GM13976 (cell line): Measurements from ENCODE around the gene ZNF248.

Experiments used
- DNase-seq: peaks from one replicate; pipeline ENCODE4 v3.0.0; 2012; ENCODE audit warnings: low spot score
- in situ Hi-C: fragments of 300-500 bp; cut with MboI; formaldehyde crosslinking; loops from one replicate; pipeline ENCODE4 v1.12.0; 2022; ENCODE audit warnings: low sequenced_read_pairs, mixed read lengths, inconsistent platforms; ENCODE audit not compliant: unreplicated experiment
- TF ChIP-seq, protein P1 (sequence below): IDR thresholded peaks from 2 replicates; pipeline ENCODE4 v1.5.1; 2012; ENCODE audit warnings: borderline replicate concordance, mild to moderate bottlenecking; ENCODE audit not compliant: insufficient read depth; ENCODE audit errors: extremely low read depth, missing control alignments, control extremely low read depth

ZNF248 gene

DNA sequence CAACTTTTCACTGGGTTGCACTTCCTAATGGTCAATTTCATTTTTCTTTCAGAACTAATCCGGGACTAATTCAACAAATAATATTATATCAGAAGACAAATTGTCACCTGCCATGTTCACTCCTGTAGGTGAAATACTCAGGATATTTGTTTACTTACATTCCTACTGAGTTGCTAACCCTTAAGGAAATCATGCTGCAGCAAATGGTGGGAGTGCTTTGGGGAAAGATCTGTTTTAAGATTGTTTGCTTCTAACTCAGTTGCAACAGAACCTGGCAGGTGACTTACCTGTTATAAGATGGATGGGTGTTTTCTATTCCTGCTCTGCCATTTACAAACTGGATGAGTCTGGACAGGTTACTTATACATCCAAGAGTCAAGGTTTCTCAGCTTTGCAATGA lies 81.8 kb downstream of the ZNF248 start:
- no peak for DNase-seq
- TF ChIP-seq, protein P1, sequence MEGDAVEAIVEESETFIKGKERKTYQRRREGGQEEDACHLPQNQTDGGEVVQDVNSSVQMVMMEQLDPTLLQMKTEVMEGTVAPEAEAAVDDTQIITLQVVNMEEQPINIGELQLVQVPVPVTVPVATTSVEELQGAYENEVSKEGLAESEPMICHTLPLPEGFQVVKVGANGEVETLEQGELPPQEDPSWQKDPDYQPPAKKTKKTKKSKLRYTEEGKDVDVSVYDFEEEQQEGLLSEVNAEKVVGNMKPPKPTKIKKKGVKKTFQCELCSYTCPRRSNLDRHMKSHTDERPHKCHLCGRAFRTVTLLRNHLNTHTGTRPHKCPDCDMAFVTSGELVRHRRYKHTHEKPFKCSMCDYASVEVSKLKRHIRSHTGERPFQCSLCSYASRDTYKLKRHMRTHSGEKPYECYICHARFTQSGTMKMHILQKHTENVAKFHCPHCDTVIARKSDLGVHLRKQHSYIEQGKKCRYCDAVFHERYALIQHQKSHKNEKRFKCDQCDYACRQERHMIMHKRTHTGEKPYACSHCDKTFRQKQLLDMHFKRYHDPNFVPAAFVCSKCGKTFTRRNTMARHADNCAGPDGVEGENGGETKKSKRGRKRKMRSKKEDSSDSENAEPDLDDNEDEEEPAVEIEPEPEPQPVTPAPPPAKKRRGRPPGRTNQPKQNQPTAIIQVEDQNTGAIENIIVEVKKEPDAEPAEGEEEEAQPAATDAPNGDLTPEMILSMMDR, result no peak
- in situ Hi-C loops, result no loop called here

DNA sequence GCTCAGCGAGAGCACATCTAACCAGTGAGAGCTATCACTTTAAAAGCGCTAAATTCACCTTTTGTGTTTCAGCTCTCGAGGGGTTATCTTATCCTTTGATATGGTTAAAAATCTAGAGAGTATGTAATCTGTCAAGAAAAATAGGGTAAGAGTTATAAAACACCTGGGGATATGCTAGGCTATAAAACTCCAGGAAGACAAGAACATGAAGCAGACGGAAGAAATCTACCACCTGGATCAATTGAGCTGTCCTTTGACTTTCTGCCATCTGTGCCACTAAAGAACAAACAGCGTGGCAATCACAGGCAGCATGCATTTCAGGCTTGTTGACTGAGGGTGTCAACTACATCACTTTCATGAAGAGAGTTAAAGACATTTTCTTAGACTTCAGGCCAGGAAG lies 83.1 kb downstream of the ZNF248 start:
- in situ Hi-C loops, result no loop called here
- DNase-seq, result no peak
- TF ChIP-seq, protein P1, result no peak

DNA sequence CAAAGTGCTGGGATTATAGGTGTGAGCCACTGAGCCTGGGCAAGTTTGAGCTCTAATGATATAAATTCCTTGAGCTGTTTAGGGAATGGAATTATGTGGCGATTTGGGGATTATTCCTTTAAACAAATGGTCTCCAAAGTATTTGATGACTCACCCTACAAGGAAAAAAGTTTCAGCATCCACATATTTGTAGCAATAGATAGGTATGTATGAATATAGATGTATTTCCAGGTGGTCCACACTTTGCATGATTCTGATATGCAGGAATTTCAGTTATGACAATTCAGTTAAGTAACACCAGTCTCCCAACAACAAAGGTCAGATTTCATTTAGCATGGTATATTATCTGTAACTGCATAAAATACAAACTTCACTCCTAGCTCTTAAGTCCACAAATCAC lies 92.2 kb downstream of the ZNF248 start:
- TF ChIP-seq, protein P1, result no peak
- in situ Hi-C loops, result no loop called here
- no peak for DNase-seq

DNA sequence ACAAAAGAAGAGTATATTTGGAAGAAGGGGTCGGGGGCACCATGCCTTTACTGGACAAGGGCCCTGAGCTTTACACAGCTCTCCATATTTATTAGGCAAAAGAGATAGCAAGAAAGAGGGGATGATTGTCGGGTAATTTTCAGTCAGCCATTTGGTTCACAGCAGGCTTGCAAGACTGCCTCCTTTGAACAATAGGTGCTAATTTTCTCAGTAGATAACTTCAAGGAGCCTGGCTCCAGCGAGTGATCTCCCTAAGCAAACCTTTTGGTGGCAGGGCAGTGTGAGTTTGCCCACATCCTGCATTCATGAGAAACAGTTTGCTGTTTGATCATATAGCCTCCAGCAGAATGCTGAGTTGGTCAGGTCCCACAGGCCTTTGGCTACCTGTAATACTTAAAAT lies 94.3 kb downstream of the ZNF248 start:
- in situ Hi-C loops, result no loop called here
- DNase-seq, result no peak
- TF ChIP-seq, protein P1, result no peak

DNA sequence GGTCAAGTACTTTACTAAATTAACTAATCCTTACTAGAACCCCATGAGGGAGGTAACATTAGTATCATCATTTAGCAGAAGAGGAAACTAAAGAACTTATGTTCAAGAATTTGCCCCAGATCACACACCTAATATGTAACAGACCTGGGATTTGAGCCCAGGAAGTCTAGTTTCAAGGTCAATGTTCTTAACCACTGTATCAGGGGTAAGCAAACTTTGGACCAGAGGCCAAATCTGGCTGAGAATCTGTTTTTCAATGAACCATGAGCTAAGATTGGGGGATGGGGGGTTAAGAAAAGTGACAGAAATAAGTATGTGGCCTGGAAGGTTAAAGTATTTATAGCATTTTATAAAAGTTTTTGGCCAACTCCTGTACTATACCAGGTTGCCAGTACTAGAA lies 95.1 kb downstream of the ZNF248 start:
- DNase-seq, result no peak
- TF ChIP-seq, protein P1, result no peak
- in situ Hi-C loops, result no loop called here

DNA sequence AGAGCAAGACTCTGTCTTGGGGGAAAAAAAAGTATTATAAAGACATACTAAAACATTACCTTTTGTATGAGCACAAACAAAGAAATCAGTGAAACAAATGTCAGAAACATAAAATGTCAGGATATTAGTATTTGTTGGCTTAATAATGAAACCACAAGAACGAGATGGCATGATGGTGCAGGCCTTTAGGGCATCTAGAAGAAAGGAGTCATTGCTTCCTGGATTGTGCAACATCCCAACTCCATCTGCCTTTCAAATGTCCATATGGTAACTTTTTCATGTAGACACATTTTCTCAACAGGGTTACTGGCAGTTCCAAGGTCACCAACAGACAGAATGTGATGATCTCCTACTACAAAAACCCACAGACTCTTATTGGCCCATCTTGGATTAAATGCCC lies 96.6 kb downstream of the ZNF248 start:
- no peak for DNase-seq
- in situ Hi-C loops, result no loop called here
- TF ChIP-seq, protein P1, result no peak

DNA sequence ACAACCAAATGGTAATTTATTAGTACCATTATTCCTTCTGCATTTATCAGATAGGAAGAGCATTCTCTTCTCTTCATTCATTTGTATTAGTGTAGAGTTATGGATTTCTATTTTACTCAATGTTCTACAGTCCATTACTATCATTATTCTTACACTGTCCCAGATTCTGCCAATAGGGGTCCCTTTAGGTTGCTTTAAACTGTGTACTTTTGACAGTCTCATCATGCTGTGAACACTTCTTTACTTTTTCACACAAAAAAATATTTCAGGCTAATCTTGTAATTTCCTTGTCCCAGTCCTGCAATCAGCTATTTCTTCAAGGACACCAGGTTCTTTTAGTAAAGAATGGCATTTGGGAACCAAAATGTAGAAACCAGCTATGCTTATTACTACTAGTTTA lies 99.3 kb downstream of the ZNF248 start:
- no peak for DNase-seq
- TF ChIP-seq, protein P1, result no peak
- in situ Hi-C loops, result no loop called here
